ENCODE results near the gene PPCDC.

PPCDC gene, protein sequence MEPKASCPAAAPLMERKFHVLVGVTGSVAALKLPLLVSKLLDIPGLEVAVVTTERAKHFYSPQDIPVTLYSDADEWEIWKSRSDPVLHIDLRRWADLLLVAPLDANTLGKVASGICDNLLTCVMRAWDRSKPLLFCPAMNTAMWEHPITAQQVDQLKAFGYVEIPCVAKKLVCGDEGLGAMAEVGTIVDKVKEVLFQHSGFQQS

DNA sequence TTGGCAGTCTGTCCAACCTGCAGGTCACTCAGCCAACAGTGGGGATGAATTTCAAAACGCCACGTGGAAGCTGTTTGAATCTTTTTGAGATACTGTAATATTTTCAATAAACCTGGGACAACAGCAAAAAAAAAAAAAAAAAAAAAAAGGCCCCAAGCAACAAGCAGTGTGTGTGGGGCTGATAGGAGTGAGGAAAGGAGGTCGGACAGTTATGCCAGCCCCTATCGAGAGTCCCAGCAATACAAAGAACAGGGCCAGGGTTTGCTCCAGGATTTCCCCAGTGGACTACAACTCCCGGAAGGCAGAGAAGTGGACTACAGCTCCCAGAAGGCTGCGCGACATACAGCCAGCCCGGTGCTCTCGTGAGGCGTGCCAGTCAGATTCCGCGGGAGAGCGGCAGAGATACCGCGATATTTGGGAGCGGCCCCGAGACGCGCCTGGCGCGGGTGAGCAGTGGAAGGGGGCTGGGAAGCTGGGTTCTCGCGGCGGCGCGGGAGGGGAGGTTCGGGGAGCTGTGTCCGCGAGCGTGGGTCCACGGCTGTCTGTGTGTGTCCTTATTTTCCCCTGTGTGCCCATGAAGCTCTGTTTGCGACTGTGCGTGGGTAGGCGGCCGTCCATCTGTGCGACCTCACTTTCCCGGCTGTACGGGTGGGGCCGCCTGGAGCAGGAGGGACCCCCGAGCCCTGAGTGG is at the start of gene PPCDC:
Gene PPCDC (plus strand): TSS at position 410 of the 691 bp plus-strand sequence. CDS start 4,729 bp downstream, outside the sequence.
- peak; percentile 99 for DNase-seq (ENCODE audit: low spot score)

DNA sequence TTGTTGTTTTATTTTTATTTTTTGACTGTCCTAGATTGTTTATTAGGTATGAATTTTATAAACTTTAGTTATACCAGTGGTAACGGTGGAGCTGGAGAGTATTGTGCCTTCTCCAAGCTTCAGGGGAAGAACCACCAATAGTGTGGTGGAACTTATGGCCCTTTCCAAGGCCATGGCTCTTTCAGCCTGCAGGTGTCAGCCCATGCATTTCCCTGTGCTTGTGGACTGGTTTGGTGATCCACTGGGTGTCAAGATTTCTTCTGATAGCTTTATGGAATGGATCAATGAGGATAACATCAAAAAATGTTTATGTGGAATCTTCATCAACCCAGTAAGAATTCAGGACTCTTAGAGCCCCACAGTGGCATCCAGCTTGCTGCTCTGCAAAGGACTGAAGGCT is 47.2 kb upstream of the PPCDC start:
- no peak for DNase-seq (ENCODE audit: low spot score)

DNA sequence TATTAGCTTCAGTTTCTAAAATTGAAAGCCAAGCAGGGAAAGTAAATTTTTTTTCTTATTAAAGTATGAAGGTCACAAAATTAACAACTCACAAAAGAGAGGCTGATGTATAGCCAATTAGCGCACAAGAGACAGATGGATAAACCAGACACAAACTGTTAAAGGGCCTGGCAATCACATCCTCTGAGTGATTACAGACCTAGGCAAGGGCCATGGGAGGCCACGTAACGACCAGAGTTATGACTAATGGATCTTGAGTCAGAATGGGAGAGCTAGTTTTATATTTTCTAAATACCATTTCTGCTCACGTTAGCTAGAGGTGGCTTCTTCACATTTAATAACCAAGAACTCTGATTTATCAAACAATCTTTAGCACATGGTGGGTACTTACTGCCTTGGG is 45.8 kb upstream of the PPCDC start:
- no peak for DNase-seq (ENCODE audit: low spot score)

DNA sequence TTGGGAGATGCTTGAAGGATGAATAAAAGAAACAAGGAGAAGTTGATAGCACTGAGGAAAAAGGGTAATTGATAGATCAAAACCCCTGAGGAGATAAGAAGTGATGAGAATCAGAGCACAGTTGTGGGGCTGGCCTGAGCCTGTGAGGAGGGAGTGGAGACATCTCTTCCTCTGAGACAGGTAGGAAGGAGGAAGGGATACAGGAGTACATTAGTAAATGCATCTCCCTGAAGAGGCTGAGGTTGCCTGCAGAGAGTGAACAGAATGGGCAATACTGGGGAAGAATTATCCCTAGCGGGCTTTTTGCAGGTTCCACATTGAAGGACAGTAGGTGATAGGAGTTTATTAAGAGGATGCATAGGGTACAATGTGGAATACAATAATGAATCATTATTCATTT is 45.3 kb upstream of the PPCDC start:
- DNase-seq (ENCODE audit: low spot score), result no peak

DNA sequence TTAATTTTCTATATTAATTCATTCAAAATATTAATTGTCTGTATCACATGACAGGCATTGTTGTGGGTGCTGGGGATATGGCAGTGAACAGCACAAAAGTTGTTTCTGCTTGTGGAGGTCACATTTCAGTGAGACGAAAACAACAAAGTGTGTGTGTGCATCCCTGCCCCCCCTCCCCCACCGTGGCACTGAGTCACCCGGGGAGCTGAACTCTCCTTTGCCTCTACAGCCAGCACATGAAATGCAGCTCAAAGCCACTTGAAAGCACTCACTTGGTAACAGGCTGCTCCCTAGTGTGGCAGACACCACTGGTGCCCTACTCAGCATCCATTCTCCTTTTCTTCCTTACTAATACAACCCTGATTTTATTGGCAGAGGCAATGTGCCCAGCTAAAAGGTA is 44.9 kb upstream of the PPCDC start:
- no peak for DNase-seq (ENCODE audit: low spot score)

DNA sequence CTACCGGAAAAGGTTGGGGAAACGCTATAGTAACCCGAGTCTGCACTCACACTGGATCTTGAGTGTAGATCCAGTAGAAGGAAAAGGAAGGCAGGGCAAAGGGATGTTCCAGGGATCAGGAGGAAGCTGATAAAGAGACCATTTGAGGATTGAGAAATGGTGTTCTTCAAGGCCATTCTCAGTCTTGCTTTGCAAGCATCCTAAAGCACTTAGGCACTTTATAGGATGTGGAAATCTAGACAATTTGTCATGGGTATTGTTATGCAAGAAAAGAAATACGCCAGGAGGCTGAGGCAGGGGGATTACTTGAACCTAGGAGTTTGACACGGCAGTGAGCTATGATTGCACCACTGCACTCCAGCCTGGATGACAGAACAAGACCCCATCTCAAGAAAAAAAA is 41.2 kb upstream of the PPCDC start:
- no peak for DNase-seq (ENCODE audit: low spot score)

DNA sequence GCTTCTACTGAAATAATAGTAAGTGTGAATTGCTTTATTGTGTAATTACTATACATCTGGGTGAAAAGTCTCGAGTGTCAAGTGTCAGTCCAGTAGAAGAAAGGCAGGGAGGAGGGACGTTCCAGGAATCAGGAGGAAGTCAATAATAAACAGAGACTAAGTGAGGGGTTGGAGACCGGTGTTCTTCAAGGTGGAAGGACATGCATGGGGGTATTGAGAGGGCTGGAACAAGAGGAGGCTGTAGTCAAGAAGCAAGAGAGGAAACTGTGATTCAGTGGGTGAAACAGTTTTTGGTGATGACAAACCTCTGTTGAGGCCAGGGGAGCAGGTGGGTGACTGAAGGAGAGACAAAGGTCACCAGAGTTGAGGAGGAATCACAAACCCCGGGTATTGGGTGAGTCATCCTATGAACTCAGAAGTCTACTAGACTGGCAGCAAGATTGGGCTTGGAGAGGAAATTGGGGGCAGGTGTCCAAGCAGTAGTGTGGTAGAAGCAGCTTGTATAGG is 39.6 kb upstream of the PPCDC start:
- no peak for DNase-seq (ENCODE audit: low spot score)

DNA sequence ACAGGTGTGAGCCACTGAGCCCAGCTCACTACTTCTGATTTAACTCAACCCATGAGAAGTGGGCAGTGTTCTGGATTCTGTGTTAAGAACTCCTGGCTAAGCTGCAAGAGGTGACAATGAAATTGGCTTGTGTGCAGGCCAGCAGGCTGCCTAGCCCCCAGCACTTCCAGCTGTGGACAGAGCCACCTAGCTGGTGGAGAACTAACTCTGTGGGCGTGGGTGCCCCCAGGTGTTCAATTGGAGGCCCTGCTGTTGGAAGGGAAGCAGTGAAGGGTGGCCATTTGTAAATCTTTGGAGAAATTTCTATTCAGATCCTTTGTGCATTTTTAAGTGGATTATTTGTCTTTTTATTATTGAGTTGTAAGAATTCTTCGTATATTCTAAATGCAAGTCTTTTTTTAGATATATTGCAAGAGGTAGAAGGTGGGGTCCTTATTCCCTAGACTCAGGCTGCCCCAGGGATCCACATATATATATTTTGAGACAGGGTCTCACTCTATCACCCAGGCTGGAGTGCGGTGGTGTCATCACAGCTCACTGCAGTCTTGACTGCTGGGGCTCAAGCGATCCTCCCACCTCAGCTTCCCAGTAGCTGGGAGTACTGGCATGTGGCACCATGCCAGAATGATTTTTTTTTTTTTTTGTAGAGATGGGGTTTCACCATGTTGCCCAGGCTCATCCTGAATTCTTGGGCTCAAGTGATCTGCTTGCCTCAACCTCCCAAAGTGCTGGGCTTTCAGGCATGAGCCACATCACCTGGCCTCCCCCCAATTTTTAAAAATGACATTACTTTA is 35.2 kb upstream of the PPCDC start:
- DNase-seq (ENCODE audit: low spot score), result peak; percentile 51

DNA sequence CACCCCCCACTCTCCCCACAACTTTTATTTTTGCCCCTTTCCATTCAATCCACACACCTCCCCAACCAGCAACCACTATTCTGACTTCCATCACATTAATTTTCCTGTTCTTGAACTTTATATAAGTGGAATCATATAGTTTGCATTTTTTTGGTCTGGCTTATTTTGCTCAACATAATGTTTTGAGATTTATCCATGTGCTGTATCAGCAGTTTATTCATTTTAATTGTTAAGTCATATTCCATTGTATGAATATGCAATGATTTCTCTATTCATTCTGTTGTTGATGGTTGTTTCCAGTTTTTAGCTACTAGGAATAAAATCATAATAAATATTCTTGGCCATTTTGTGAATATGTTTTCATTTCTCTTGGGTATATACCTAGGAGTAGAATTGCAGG is 33.9 kb upstream of the PPCDC start:
- no peak for DNase-seq (ENCODE audit: low spot score)

DNA sequence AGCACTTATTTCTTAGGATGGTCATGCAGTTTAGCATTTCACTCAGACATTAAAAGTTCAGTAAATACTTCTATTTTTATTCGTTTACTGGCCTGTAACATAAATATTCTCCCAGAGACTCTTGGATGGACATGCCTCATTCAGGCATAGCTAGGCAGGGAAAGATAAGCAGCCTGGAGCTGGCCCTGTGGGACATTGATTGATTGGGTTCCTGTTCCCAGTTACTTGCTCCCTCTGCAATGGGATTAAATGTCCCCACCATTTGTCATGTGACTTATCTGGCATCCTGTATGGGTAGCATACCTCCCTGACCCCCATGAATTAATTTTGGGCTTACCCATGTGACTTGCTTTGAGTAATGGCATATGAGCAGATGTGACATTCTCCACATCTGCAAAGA is 30.8 kb upstream of the PPCDC start:
- DNase-seq (ENCODE audit: low spot score), result no peak

DNA sequence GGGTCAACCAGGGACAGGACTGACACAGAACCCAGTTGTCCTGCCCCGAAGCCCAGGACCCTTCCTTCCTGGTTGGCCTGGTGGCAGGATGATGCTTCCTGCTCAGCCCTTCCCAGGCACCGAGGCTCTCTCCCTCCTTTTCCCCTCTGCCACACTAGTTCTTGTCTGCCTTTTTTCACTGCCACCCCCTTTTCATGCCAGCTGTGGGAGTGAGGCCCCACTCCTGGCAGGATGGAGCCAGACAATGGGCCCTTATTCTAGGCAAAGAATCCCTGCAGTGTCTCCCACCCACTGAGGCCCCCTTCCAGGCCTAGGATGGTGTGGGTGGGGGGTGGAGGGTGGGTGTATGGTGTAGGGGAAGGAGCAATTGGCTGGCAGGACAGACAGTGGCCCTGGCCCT is 29.2 kb upstream of the PPCDC start:
- no peak for DNase-seq (ENCODE audit: low spot score)

DNA sequence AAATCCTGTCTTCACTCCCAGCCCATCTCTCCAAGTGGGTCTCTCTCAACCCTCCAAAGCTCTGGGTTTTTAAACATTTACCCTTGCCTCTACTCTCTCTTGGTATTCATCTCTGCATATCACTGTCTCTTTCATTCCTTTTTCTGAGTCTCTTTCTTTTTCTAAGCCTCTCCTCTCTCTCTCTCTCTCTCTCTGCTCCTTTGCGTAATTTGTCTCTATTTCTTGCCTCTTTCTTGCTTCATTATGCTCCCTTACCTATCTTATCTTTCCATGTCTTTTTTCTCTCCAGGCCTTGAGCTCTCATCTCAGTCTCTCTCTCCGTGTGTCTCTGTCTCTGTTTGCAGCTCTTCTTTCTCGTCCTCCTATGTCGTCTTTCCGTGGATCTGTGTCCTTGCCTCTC is 28.7 kb upstream of the PPCDC start:
- no peak for DNase-seq (ENCODE audit: low spot score)

DNA sequence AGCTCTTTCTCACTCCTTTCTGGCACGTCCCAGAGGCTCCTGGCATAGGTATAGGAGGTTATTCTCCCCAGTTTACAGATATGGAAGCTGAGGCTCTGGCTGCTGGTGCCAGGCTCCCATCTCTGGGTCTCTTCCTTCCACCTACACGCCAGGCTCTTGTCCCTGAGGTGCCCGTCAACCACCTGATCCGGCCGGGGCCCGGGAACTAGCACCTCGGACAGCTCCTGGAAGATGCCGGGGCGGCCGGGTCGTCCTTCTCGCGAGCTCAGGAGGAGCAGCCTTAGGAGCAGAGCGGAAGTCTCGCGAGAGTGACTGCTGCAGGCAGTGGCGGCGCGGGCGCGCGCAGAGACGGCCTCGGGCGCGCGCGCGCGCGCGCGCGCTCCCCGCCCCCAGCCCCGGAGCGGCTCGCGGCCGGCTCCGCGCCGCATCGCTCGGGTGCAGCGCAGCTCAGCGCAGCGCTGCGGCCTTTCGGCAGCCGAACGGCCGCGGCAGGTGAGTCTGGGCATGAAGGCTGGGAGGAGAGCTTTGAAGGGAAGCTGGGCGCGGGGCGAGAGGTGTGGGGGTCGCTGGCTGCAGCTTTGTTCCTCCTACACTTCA is 28.1 kb upstream of the PPCDC start, which contains the start of gene SCAMP5:
Gene SCAMP5 (plus strand): TSS at position 382 of the 597 bp plus-strand sequence. CDS start 16,277 bp downstream, outside the sequence.
- DNase-seq (ENCODE audit: low spot score), result peak; percentile 99

DNA sequence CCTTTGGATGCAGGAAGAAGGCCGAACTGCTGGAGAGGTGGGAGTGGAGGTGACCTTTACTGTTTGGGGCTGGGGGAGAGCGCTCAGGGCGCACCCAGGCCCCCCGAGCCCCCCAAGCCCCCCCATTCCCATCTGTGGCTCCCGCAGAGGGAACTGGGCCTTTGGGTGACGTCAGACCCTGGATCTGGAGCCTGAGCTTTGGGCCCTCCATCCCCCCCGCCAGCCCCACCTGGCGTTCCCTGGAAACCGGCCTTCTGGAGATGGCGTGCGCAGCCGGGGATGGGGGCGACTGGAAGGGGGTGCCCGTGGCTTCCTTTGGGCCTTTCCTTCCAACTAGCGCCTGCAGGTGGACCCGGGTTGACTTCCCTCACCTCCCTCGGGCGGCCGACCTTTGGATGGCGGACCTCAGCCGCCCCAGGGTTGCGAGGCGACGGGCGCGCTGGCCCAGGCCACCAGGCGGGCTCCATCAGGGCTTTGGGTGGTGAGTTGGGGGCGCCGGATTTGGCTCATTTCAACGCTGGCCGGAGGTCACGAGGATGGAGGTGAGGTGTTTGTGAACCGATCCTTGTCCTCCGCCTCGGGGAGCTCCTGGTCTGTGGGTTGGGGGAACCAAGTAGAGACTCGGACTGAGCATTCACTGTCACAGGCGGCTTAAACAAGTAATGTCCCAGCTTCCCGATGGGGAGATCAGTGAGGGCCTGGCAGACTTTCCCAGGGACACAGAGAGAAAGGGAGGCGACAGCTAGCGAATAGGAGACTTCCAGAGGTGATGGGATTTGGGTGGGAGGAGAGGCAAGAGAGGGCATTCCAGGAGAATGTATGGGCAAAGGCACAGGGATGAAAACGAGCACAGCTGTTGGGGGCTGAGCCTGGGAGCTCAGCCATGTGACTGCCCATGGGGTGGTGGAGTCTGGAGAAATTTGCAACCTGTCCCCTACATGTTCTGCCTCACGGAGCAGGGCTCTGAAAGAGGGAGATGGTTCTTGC is 27.3 kb upstream of the PPCDC start:
- DNase-seq (ENCODE audit: low spot score), result peak; percentile 55

DNA sequence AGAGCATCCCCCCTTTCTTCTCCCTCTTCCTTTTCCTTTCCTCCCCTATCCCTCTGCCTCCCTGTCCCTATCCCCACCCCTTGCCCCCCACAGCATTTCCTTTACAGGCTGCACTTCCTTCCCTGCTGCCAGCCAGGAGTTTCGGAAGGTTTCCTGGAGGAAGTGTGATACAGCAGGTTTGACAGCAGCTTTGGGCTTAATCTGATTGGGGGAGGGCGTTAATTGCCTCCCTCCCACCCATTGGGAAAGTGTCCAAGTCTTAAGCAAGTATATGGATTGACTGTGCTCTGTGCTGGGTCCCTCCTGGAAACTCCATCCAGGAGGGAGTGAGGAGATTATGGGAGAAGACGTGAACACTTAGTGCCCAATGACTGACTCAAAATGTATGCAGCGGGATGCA is 26.2 kb upstream of the PPCDC start:
- DNase-seq (ENCODE audit: low spot score), result no peak

DNA sequence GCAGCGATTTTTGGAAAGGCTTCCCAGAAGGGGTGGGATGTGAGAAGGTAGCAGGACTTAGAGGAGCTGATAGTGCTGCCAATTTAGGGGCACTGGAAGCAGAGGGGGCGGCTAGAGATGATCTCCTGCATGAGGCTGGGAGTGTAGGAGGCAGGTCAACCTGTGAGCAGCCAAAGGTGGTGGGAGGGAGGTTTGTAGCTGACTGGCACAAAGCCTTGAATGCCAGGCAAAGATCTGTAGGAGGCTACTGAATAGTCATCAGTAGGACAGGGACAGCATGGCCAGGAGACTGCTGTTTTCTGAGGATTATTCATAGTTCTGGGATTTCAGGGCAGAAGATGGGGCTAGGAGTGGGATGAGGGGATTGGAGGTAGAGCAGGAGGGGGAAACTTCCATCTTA is 25.8 kb upstream of the PPCDC start:
- DNase-seq (ENCODE audit: low spot score), result no peak

DNA sequence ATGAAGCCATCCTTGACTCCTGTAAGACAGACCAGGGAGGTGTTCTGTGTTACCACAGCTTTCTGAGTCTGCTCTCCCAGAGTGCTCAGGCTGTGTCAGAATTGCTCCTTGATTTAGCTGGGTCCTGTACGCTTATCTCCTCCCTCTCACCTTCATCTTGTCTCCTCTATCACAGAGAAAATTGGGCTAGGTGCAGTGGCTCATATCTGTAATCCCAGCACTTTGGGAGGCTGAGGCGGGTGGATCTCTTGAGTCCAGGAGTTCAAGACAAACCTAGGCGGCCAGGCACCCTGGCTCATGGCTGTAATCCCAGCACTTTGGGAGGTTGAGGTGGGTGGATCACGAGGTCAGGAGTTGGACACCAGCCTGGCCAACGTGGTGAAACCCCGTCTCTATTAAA is 22.1 kb upstream of the PPCDC start:
- no peak for DNase-seq (ENCODE audit: low spot score)

DNA sequence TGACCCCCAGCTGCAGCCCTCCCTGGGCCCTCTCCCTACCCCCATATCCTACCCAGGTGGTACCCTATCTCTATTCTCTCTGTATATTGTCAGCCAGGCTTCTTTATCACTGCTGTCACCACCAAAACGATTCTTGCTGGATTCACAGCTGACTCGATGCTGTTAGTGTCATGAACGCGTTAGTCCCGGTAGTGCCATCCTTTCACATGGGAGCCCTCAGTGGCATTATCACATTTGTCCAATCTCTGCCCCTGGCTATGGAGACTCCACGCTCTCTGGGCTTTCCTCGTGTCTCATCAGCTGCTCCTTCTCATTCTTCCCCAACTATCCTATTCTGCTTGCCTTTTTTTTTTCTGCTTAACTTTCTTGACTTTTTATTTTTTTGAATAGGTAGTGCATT is 21.0 kb upstream of the PPCDC start:
- no peak for DNase-seq (ENCODE audit: low spot score)

DNA sequence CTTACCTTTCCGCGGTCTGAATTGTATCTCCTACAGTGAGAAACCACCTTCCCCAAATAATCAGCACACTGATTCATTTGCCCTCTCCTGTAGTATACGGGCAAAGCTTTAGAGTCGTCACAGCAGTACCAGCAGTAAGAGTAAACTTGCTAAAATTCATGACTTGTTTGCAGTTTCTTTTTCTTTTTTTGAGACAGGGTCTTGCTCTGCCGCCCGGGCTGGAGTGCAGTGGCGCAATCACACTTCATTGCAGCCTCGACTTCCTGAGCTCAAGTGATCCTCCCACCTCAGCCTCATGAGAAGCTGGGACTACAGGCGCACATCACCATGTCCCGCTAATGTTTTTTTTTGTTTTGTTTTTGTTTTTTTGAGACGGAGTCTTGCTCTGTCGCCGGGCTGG is 16.2 kb upstream of the PPCDC start:
- no peak for DNase-seq (ENCODE audit: low spot score)

DNA sequence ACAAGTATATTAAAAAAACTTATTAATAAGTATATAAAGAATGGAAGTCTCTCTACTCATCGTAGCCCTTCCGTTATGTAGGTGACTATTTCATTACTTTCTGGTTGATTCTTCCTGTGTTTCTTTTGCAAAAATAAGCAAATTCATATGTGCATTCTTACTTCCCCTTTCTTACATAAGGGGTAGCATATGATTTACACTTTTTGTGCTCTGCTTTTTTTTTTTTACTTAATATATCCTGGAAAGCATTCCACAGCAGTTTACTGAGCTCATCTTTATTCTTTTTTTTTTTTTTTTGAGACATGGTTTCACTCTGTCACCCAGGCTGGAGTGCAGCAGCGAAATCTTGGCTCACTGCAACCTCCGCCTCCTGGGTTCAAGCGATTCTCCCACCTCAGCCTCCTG is 15.2 kb upstream of the PPCDC start:
- no peak for DNase-seq (ENCODE audit: low spot score)

DNA sequence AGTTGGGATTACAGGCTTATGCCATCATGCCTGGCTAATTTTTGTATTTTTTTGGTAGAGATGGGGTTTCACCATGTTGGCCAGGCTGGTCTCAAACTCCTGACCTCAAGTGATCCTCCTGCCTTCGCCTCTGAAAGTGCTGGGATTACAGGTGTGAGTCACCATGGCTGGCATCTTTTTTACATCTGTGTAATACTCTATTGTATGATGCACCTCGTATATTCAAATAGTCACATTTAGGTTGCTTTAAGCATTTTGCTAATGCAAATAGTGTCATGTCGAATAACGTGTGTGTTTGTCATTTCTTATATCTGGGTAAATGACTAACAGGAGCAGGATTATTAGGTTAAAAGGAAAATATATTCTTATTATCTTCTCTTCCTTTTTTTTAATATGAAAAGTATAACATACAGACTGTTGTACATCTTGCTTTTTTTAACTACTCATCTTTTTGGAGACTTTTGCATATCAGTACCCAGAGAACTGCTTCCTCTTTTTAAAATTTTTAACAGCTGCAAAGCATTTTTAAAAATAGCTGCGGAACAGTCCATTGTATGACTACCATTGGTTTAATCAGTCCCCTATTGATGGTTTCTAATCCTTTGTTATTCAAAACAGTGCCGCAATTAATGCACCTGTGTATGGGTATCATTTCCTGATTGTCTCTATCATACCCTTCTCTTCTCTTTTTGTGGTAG is 14.6 kb upstream of the PPCDC start:
- DNase-seq (ENCODE audit: low spot score), result no peak

Measured in HuH-7.5 (cell line).